CD14-positive monocyte (primary cell): Measurements from ENCODE around the gene TM7SF3. TPM values are rescaled to one million over a fixed set of nuclear protein-coding genes. Genes with fewer than 3 reads are reported as not detected.

Experiments used
- DNase-seq, 3 donors: peaks; one replicate each; pipeline ENCODE4 v3.0.0-alpha.2; 2011 to 2022
- H2AFZ ChIP-seq: 2 replicates; pipeline ENCODE4 v1.6.0; 2012; ENCODE audit warnings: mild to moderate bottlenecking, low read depth, low read length, inconsistent platforms; ENCODE audit not compliant: insufficient read depth, poor library complexity, severe bottlenecking
- H3K27ac ChIP-seq, 2 donors: 1 replicate in 1 of 2; 2 replicates in 1 of 2; pipeline ENCODE4 v1.5.1; 2012 to 2013; ENCODE audit warnings: low read length in 2 of 2, control low read depth in 1 of 2, inconsistent platforms in 1 of 2, low read depth in 1 of 2, mild to moderate bottlenecking in 1 of 2
- H3K27me3 ChIP-seq, 2 donors: one replicate each; pipeline versions ENCODE4 v1.6.0 to v1.6.1; 2011 to 2013; ENCODE audit warnings: low read length in 2 of 2; ENCODE audit not compliant: control insufficient read depth in 2 of 2, insufficient read depth in 2 of 2
- H3K36me3 ChIP-seq, 2 donors: replicated peaks in 1 of 2; 1 replicate in 1 of 2; 2 replicates in 1 of 2; pipeline versions ENCODE4 v1.5.1 to v1.6.1; 2012 to 2013; ENCODE audit warnings: low read length in 2 of 2, control low read depth in 1 of 2, inconsistent platforms in 1 of 2, mild to moderate bottlenecking in 1 of 2; ENCODE audit not compliant: insufficient read depth in 2 of 2, control insufficient read depth in 1 of 2
- H3K4me1 ChIP-seq, 2 donors: 1 replicate in 1 of 2; 2 replicates in 1 of 2; pipeline versions ENCODE4 v1.5.1 to v1.6.1; 2012 to 2013; ENCODE audit warnings: low read length in 2 of 2, control low read depth in 1 of 2, inconsistent platforms in 1 of 2, mild to moderate bottlenecking in 1 of 2, moderate library complexity in 1 of 2; ENCODE audit not compliant: insufficient read depth in 2 of 2, control insufficient read depth in 1 of 2
- H3K4me2 ChIP-seq: replicated peaks from 2 replicates; pipeline ENCODE3; 2012; ENCODE audit warnings: low read length, moderate library complexity, mild to moderate bottlenecking; ENCODE audit not compliant: poor library complexity, severe bottlenecking; ENCODE audit errors: extremely low read depth
- H3K4me3 ChIP-seq, 3 experiments: fragments of 200-600 bp in 1 of 3; sonication (generic) in 1 of 3; replicated peaks in 1 of 3; 1 replicate in 2 of 3; 2 replicates in 1 of 3; pipeline ENCODE4 v1.5.1; 2011 to 2013; ENCODE audit warnings: low read length in 3 of 3, mild to moderate bottlenecking in 3 of 3, control low read depth in 2 of 3, low read depth in 2 of 3, inconsistent platforms in 1 of 3, moderate library complexity in 1 of 3
- H3K79me2 ChIP-seq: 2 replicates; pipeline ENCODE4 v1.6.0; 2012; ENCODE audit warnings: mild to moderate bottlenecking, control low read depth, inconsistent platforms, low read length, moderate library complexity; ENCODE audit not compliant: insufficient read depth
- H3K9ac ChIP-seq: 2 replicates; pipeline ENCODE4 v1.6.0; 2017; ENCODE audit warnings: low read length, mild to moderate bottlenecking; ENCODE audit not compliant: insufficient read depth, poor library complexity, severe bottlenecking
- H3K9me3 ChIP-seq, 2 donors: replicated peaks in 1 of 2; 1 replicate in 1 of 2; 2 replicates in 1 of 2; pipeline versions ENCODE4 v1.5.1 to v1.6.1; 2012 to 2013; ENCODE audit warnings: low read length in 2 of 2, control low read depth in 1 of 2; ENCODE audit not compliant: control insufficient read depth in 1 of 2, insufficient read depth in 1 of 2
- H4K20me1 ChIP-seq: 2 replicates; pipeline ENCODE4 v1.6.0; 2012; ENCODE audit warnings: mild to moderate bottlenecking, low read length, control low read depth, moderate library complexity; ENCODE audit not compliant: insufficient read depth
- H3K27ac Mint-ChIP-seq, 7 donors: one replicate each; pipeline ENCODE4 v1.8.0; 2020; ENCODE audit warnings: mild to moderate bottlenecking in 7 of 7, mixed read lengths in 7 of 7, moderate library complexity in 6 of 7, inconsistent platforms in 2 of 7
- H3K27me3 Mint-ChIP-seq, 3 donors: one replicate each; pipeline ENCODE4 v1.8.0; 2021 to 2022; ENCODE audit warnings: low read depth in 3 of 3, mild to moderate bottlenecking in 3 of 3, mixed read lengths in 3 of 3, moderate library complexity in 3 of 3, inconsistent platforms in 1 of 3
- H3K36me3 Mint-ChIP-seq, 2 donors: one replicate each; pipeline ENCODE4 v1.8.0; 2020; ENCODE audit warnings: mixed read lengths in 2 of 2, inconsistent platforms in 1 of 2, mild to moderate bottlenecking in 1 of 2
- H3K4me1 Mint-ChIP-seq: one replicate; pipeline ENCODE4 v1.8.0; 2020; ENCODE audit warnings: mild to moderate bottlenecking, mixed read lengths
- H3K4me3 Mint-ChIP-seq, 2 donors: one replicate each; pipeline ENCODE4 v1.8.0; 2020; ENCODE audit warnings: mild to moderate bottlenecking in 2 of 2, mixed read lengths in 2 of 2, moderate library complexity in 1 of 2
- H3K9me3 Mint-ChIP-seq, 7 donors: one replicate each; pipeline ENCODE4 v1.8.0; 2020 to 2022; ENCODE audit warnings: mixed read lengths in 7 of 7, mild to moderate bottlenecking in 6 of 7, moderate library complexity in 6 of 7, inconsistent platforms in 2 of 7
- CTCF ChIP-seq: fragments of 200-600 bp; IDR thresholded peaks from one replicate; pipeline ENCODE4 v1.8.0; 2022; ENCODE audit warnings: antibody characterized with exemption, mild to moderate bottlenecking
- WGBS: methylation state at CpG from one replicate; pipeline ENCODE4 v1.1.5; 2013; ENCODE audit warnings: missing lambda C conversion rate; ENCODE audit not compliant: insufficient coverage; 5-methylcytosine and 5-hydroxymethylcytosine counted together
- intact Hi-C, 2 donors: fragments of 100-400 bp; cut with micrococcal nuclease; formaldehyde crosslinking; loops; one replicate each; pipeline versions ENCODE4 v1.15.0 to v1.15.1; 2023
- polyA plus RNA-seq, 3 donors: library from polyadenylated mRNA; depleted of rRNA in 1 of 3; unstranded in 2 of 3; stranded (reverse) in 1 of 3; fragments of 300-500 nt in 2 of 3; fragments of >200 nt in 1 of 3; fragmentation: Illumina TruSeq in 2 of 3; gene quantifications; 1 replicate in 2 of 3; 2 replicates in 1 of 3; pipeline ENCODE4 v1.2.3, GENCODE V29; 2012 to 2021

TM7SF3 gene
- polyA plus RNA-seq, 3 donors: 36.3 to 85.9 (median 71.7) TPM

- H3K9ac ChIP-seq: no peak overlapping the region
- no peaks in the 10 kb centered on the region for H3K4me1 ChIP-seq
- H3K27ac Mint-ChIP-seq: no peak overlapping the region
- no peaks in the 10 kb centered on the region for H3K27me3 Mint-ChIP-seq
- WGBS: 100% methylated on average over 1 of the region's 5 CpGs
- H3K4me1 Mint-ChIP-seq: no peaks in the 10 kb centered on the region
- intact Hi-C loops: no loop called here
- H3K9me3 Mint-ChIP-seq: no peaks in the 10 kb centered on the region
- H3K9me3 ChIP-seq: no peaks in the 10 kb centered on the region
- H3K27ac ChIP-seq: no peak overlapping the region
- peaks cover 59 to 70% of the 10 kb centered on the region in 2 donors for H3K36me3 Mint-ChIP-seq
- no peak overlapping the region for H2AFZ ChIP-seq
- H3K4me3 Mint-ChIP-seq: no peak overlapping the region
- TF ChIP-seq CTCF: no peak
- no peaks in the 10 kb centered on the region for H3K27me3 ChIP-seq
- H3K36me3 ChIP-seq: peaks cover 36 to 70% of the 10 kb centered on the region in 2 donors
- no peak for DNase-seq
- no peak overlapping the region for H3K4me2 ChIP-seq
- H4K20me1 ChIP-seq: no peaks in the 10 kb centered on the region
- peaks cover 10% of the 10 kb centered on the region for H3K79me2 ChIP-seq
- H3K4me3 ChIP-seq: no peak overlapping the region
Observed at GRCh38 chr12:26928661-26929060, 85.5 kb downstream of the TM7SF3 start.

Other genes starting within 250 kb of the TM7SF3 start
- 1 to 10 TPM; 2.7 to 6.4 (median 5.7) TPM for gene ITPR2, start 181.2 kb downstream of the TM7SF3 start, polyA plus RNA-seq
- gene INTS13, start 76.4 kb downstream of the TM7SF3 start, polyA plus RNA-seq: 1 to 10 TPM; 4.6 to 8.0 (median 7.5) TPM
- gene FGFR1OP2, start 75.9 kb downstream of the TM7SF3 start, polyA plus RNA-seq: 10 to 100 TPM; 29.8 to 68.9 (median 66.4) TPM
- 10 to 100 TPM; 11.0 to 14.5 (median 11.2) TPM for gene MED21, start 8.2 kb upstream of the TM7SF3 start, polyA plus RNA-seq
- gene C12orf71, start 68.2 kb upstream of the TM7SF3 start, polyA plus RNA-seq: not detected
- 10 to 100 TPM; 20.0 to 29.5 (median 20.5) TPM for gene STK38L, start 229.9 kb upstream of the TM7SF3 start, polyA plus RNA-seq